GM19397 (cell line): Measurements from ENCODE around the gene SNX17.

Experiments
- ATAC-seq: cut with Tn5 transposase; IDR thresholded peaks from one replicate; pipeline ENCODE4 v1.9.1; 2021; ENCODE audit warnings: mild to moderate bottlenecking, moderate library complexity; ENCODE audit not compliant: unreplicated experiment

The SNX17 gene

GRCh38 chr2:27362678-27363420 lies 7.6 kb upstream of the SNX17 start:
- ATAC-seq = no peak

- no peak for ATAC-seq
These were observed 6.5 kb upstream of the SNX17 start for GRCh38 chr2:27363933-27364332.

GRCh38 chr2:27369471-27370025 lies 868 bp upstream of the SNX17 start:
- no peak for ATAC-seq

- peak; percentile 29 for ATAC-seq
These were observed 602 bp downstream of the SNX17 start for GRCh38 chr2:27370816-27371620.

GRCh38 chr2:27372937-27373336 lies 2.5 kb downstream of the SNX17 start:
- no peak for ATAC-seq

GRCh38 chr2:27373567-27373966 lies 3.2 kb downstream of the SNX17 start:
- no peak for ATAC-seq

- no peak for ATAC-seq
These were observed 5.2 kb downstream of the SNX17 start for GRCh38 chr2:27375513-27376099.

GRCh38 chr2:27376151-27376865 lies 5.9 kb downstream of the SNX17 start:
- ATAC-seq = no peak

GRCh38 chr2:27376866-27377617 lies 6.6 kb downstream of the SNX17 start:
- no peak for ATAC-seq

- ATAC-seq = no peak
These were observed 7.2 kb downstream of the SNX17 start for GRCh38 chr2:27377618-27378095.

GRCh38 chr2:27378096-27378808 lies 7.8 kb downstream of the SNX17 start:
- no peak for ATAC-seq

GRCh38 chr2:27378809-27379290 lies 8.4 kb downstream of the SNX17 start:
- ATAC-seq = no peak

GRCh38 chr2:27379383-27379835 lies 9.0 kb downstream of the SNX17 start:
- no peak for ATAC-seq

GRCh38 chr2:27379836-27380625 lies 9.6 kb downstream of the SNX17 start:
- no peak for ATAC-seq

GRCh38 chr2:27380626-27381545 lies 10.5 kb downstream of the SNX17 start, which contains the start of gene ZNF513:
TSS of gene ZNF513 (minus strand) at chr2:27380734. CDS start at chr2:27380526, 208 bp downstream.
- peak; percentile 86 for ATAC-seq

GRCh38 chr2:27381577-27382181 lies 11.3 kb downstream of the SNX17 start:
- no peak for ATAC-seq
